GM21423 (cell line): Measurements from ENCODE around the gene MEIKIN.
"Not testable (repeated sequence)": the region's sequence is repeated elsewhere in the genome, so short reads cannot be mapped to it uniquely, and the experiment has no call there.

Experiments
- ATAC-seq: cut with Tn5 transposase; IDR thresholded peaks from one replicate; pipeline ENCODE4 v1.9.1; 2021; ENCODE audit warnings: mild to moderate bottlenecking, moderate library complexity; ENCODE audit not compliant: unreplicated experiment

MEIKIN gene

DNA sequence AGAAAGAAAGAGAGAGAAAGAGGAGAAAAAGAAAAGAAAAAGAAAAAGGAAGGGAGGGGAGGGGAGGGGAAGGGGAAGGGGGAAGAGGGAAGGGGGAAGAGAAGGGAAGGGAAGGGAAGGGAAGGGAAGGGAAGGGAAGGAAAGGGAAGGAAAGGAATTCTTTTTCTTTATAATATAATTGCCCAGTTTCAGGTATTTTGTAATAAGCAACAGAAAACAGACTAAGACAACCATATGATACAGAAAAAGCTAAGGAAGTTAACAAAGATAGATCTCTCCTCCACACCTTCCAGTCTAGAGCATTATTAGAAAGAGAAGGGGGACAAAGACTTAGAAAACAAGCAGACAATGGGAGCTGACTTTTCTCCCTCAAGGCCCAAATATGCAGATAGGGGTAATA is 31.0 kb downstream of the MEIKIN start:
- ATAC-seq: no peak

DNA sequence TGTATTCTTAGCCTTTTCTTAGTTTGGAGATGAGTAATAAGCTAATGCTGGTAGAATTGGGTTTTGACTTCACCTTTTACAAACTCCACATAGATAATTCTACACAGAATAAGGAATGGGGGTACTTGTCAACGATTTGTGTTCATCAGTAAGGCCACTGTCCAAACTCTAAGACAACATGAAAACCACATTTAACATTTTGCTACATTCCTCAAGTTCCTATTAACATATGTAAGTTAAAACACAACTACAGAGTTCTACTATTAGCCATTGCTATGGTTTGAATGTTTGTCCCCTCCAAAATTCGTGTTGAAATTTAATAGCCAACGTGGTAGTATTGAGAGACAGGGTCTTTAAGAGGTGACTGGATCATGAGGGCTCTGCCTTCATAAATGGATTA is 31.9 kb downstream of the MEIKIN start:
- ATAC-seq: no peak

DNA sequence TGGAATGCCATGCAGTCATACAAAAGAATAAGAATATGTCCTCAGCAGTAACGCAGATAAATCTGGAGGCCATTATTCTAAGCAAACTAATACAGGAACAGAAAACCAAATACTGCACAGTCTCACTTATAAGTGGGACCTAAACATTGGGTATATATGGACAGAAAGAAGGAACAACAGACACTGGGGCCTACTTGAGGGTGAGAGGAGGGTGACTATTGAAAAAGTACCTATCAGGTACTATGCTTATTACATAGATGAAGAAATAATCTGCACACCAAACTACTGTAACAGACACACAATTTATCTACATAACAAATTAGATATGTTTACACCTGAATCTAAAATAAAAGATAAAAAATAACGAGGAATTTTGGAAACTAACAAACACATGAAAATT is 38.8 kb downstream of the MEIKIN start:
- ATAC-seq: no peak

DNA sequence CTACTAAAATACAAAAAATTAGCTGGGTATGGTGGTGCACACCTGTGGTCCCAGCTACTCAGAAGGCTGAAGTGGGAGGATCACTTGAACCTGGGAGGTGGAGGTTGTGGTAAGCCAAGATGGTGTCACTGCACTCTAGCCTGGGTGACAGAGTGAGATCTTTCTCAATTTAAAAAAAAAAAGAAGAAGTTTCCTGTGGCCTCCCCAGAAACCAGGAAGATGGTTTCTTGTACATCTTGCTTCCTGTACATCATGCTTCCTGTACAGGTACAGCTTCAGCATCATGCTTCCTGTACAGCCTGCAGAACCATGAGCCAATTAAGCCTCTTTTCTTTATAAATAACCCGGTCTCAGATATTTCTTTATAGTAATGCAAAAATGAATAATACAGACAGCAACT is 43.2 kb downstream of the MEIKIN start:
- ATAC-seq: not testable (repeated sequence)

DNA sequence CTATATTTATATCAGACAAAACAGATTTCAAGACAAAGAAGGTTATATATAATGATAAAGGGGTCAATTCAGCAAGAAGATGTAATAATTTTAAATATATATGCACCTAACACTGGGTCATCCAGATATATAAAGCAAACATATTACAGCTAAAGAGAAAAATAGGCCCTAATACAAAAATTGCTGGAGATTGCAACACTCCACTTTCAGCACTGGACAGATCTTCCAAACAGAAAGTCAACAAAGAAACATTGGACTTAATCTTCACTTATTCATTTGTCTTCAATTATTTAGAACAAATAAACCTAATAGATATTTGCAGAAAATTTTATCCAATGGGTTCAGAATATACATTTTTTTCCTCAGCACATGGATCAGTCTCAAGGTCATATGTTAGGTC is 45.8 kb downstream of the MEIKIN start:
- no peak for ATAC-seq

DNA sequence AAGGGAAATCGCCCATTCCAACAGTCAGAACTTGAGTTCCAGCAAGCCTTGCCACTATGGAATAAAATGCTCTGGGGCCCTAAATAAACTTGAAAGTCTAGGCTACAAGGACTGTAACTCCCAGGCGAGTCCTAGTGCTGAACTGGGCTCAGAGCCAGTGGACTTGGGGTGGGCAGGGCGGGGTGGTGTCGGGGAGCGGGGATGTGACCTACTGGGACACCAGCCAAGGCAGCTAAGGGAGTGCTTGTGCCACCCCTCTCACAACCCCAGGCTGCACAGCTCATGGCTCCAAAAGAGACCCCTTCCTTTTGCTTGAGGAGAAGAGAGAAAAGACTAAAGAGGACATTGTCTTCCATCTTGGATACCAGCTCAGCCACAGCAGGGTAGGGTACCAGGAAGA is 61.5 kb downstream of the MEIKIN start:
- ATAC-seq: no peak

DNA sequence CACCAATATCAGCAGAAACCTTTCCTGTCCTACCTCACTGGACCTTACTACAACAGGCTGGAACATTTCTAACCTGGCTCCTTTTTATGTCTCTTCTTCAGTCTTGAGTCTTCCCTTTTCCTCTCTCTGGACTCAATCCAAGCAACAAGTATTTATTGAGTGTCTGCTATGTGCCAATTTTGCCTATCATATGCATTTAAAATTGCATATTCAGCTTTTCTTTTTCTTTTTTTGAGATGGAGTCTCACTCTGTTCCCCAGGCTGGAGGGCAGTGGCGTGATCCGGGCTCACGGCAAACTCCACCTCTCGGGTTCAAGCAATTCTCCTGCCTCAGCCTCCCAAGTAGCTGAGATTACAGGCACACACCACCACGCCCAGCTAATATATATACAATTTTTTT is 65.8 kb downstream of the MEIKIN start:
- ATAC-seq: no peak

DNA sequence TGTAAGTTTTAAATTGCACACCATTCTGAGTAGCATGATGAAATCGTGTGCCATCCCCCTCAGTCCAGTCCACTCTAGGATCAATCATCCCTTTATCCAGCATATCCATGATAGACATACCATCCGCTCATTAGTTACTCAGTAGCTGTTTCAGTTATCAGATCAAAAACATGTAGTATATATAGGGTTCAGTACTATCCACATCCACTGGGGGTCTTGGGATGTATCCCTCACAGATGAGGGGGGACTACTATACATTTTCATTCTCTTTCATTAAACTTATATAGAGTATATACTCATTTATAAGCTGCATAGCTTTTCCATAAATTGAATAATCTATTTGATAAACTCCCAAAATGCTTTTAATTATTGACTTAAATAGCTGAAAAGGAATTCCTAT is 67.6 kb downstream of the MEIKIN start:
- no peak for ATAC-seq

DNA sequence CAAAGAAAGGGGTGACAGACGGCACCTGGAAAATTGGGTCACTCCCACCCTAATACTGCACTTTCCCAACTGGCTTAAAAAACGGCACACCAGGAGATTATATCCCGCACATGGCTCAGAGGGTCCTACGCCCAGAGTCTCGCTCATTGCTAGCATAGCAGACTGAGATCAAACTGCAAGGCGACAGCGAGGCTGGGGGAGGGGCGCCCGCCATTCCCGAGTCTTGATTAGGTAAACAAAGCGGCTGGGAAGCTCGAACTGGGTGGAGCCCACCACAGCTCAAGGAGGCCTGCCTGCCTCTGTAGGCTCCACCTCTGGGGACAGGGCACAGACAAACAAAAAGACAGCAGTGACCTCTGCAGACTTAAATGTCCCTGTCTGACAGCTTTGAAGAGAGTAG is 74.2 kb downstream of the MEIKIN start:
- ATAC-seq: not testable (repeated sequence)

DNA sequence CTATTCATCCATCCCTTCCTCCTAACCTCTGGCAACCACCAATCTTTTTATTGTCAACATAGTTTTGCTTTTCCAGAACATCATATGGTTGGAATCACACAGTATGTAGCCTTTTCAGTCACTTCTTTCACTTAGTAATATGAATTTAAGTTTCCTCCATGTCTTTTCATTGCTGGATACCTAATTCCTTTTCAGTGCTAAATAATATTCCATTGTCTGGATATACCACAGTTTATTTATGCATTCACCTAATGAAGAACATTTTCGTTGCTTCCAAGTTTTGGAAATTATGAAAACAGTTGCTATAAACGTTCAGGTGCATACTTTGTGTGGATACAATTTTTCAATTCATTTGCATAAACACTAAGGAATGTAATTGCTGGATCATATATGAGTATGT is 77.9 kb downstream of the MEIKIN start:
- ATAC-seq: no peak

DNA sequence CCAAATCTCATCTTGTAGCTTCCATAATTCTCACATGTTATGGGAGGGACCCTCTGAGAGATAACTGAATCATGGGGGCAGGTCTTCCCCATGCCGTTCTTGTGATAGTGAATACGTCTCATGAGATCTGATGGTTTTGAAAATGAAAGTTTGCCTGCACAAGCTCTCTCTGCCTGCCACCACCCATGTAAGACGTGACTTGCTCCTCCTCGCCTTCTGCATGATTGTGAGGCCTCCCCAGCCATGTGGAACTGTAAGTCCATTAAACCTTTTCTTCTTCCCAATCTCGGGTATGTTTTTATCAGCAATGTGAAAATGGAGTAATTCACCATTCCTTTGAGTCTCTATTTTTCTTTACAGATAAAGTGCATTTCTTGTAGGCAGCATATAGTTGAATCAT is 81.8 kb downstream of the MEIKIN start:
- no peak for ATAC-seq

DNA sequence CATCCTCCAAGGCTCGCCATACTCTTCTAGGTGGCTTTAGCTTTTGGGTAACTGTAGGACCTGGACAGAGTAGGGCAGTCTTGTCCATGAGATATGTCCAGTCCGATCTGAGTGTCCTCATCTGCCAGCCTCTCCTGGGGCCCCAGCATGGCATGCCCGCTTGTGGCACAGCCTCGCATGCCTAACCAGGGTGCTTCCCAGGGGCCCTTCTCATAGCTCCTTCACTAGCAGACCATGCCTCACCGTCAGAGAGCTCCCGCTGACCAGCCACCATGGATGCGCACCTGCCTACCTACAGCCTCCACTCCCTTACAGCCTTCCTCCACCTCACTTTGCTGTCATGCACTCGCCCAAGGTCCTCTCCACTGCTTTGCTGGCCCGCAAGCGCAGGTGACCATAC is 88.1 kb downstream of the MEIKIN start:
- no peak for ATAC-seq

DNA sequence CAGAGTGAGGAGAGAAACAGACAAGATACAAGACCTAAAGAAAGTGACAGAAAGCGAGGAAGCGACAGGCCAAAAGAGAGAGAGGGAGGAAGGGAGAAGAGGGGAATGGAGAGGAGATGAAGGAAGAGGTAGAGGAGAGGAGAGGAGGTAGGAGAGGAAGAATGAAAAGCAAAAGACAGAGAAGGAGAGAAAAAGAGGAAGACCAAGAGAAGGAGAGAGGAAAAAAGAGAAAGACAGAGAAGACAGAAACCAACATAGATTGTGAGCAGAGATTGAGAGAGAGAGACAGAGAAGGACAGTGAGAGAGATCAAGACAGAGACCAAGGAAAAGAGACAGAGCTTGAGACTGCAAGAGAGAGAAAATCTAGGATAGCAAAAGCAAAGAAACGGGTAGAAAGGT is 90.0 kb downstream of the MEIKIN start:
- no peak for ATAC-seq

DNA sequence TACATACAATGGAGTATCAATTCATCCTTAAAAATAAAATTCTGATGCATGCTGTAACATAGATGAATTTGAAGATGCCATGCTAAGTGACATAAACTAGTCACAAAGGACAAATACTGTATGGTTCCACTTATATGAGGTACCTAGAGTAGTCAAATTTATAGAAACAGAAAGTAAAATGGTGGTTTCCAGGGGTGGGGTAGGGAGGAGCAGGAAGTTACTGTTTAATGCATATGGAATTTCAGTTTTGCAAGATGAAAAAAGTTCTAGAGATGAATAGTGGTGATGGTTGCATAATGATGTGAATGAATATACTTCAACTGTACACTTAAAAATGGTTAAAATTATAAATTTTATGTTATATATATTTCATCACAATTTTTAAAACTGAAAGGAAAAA is 91.3 kb downstream of the MEIKIN start:
- peak; percentile 93 for ATAC-seq

DNA sequence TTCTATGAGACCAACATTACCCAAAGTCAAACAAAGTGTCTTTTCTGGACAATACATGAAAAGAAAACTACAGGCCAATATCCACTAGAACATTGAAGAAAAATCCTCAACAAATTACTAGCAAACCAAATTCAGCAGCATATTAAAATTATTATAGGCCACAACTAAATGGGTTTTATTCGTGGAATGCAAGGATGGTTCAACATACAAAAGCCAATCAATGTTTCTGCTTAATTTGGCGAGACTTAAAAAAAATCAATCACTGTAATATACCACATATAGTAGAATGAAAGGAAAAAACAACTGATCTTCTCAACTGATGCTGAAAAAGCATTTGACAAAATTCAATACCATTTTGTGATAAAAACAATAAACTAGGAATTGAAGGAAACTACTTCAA is 96.8 kb downstream of the MEIKIN start:
- no peak for ATAC-seq

DNA sequence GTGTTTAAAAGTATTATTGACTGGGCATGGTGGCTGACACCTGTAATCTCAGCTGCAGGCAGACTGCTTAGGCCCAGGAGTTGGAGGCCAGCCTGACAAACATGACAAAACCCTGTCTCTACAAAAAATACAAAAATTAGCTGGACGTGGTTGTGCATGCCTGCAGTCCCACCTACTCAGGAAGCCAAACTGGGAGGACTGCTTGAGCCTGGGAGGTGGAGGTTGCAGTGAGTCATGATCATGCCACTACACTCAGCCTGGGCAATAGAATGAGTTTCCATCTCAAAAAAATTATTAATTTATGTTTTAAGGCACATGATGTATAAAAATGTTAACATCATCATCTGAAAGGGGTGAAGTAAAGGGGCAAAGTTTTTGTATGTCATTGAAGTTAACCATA is 98.9 kb downstream of the MEIKIN start:
- no peak for ATAC-seq

DNA sequence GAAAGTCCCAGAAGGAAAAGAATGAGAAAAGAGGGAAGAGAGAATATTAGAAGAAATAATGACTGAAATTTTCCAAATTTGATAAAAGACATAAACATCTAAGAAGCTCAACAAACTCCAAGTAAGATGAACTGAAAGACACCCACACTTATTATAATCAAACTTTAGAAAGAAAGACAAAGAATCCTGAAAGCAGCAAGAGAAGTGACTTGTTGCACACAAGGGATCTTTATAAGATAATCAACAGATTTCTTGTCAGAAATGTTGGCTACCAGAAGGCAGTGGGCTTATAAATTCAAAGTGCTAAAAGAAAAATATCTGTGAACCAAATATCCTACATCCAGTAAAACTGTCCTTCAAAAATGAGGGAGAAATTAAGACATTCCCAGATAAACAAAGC is 99.6 kb downstream of the MEIKIN start:
- ATAC-seq: no peak

DNA sequence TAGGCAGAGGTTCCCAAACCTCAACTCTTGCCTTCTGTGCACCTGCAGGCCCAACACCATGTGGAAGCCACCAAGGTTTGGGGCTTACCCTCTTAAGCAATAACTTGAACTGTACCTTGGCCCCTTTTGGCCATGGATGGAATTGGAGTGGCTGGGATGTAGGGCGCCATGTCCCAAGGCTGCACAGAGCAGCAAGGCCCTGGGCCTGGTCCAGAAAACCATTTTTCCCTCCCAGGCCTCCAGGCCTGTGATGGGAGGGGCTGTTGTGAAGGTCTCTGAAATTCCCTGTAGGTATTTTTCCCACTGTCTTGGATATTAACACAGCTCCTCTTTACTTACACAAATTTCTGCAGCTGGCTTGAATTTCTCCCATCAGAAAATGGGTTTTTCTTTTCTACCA is 102.5 kb downstream of the MEIKIN start:
- ATAC-seq: not testable (repeated sequence)

DNA sequence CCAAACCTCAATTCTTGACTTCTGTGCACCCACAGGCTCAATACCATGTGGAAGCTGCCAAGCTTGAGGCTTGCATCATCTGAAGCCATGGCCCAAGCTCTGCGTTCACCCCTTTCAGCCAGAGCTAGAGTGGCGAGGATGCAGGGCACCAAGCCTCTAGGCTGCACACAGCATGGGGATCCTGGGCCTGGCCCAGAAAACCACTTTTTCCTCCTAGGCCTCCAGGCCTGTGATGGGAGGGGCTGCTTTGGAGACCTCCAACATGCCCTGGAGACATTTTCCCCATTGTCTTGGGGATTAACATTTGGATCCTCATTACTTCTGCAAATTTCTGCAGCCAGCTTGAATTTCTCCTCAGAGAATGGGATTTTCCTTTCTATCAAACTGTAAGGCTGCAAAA is 112.8 kb downstream of the MEIKIN start:
- not testable (repeated sequence) for ATAC-seq

DNA sequence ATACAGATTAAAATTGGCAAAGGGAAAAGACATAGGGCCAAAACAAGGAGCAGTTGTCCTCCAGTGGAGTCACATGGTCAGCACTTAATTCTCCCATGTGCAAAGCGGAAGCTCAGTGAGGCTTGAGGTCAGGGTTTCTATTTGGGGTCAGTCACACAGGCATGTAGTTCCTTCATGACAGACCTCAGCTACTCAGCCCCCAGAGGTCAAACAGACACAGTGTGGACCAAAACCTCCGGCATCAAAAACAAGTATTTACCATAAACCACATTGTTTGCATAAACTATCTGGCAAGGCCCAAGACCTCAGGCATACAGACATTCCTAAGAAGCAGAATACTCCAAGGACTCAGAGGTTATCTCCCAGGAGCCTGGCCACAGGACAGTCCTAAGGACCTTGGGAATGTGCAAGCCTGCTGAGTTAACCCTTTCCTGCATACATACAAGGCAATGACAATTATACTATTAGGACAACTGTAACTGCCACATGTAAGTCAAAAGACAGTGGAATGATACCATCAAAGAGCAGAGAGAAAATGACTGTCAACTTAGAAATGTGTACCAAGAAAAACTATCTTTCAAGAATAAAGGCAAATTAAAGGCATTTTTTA is 120.0 kb downstream of the MEIKIN start:
- no peak for ATAC-seq

DNA sequence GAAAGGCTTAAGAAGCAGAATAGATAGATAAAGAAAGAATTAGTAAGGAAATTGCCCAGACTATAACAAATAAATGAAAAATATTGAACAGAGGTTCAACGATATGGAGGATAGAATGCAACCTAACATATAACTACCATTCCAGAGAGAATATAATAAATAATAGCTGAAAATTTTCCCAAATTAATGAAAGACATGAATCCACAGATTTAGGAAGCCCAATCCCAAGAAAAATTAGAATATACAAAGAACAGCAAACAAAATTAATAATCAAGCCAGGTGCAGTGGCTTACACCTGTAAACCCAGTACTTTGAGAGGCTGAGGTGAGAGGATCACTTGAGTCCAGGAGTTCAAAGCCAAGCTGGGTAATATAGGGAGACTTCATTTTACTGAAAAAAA is 120.8 kb downstream of the MEIKIN start:
- no peak for ATAC-seq

DNA sequence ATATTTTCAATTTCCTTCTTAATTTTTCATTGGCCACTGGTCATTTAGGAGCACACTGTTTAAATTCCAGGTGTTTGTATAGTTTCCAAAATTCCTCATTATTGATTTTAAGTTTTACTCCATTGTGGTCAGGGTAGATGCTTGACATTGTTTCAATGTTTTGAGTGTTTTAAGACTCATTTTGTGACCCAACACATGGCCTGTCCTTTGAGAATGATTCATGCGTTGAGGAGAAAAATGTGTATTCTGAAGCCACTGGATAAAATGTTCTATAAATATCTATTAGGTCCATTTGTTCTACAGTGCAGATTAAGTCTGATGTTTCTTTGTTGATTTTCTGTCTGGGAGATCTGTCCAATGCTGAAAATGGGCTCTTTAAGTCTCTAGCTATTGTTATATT is 124.2 kb downstream of the MEIKIN start:
- ATAC-seq: no peak

DNA sequence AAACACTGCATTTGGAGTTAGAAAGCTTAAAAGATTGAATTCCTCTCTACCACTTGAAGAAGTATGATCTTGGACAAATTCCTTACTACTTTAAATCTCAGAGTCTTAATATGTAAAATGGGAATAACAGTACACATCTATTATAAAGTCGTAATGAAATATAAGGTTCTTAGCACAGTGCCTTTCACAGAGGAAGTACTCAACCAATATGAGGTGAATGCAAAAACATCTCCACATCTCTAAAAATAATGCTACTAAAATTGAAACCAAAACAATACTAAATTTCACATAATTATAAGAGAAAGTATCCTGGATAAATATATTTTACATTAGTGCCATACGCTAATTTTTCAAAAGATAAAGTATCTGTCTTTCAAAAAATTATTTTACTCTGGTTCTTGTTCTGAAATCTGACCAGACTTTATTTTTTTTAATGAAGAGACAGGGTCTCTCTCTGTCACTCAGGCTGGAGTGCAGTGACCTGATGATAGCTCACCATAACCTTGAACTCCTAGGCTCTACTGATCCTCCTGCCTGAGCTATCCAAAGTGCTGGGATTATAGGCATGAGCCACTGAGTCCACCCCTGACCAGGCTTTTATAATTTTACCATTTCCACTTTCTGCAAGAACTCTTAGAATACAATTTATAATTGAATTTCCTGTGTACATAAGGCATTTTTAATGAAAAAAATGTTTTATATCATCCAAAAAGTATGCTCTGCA is 127.3 kb downstream of the MEIKIN start:
- ATAC-seq: no peak
